OCI-LY3 (cell line): ENCODE measurements around the gene SF3B6.
A peak's percentile ranks its signal among the peaks of the same experiment; 100 is the strongest.
"Not testable (repeated sequence)": the region's sequence is repeated elsewhere in the genome, so short reads cannot be mapped to it uniquely, and the experiment has no call there.

Experiments used
- H2AFZ ChIP-seq: fragments of 200-600, 300-600 bp; shearing (Covaris generic); 2 replicates; pipeline ENCODE4 v1.6.0; 2014; ENCODE audit warnings: antibody characterized with exemption, low read depth, low read length
- H3K27ac ChIP-seq: fragments of 200-600, 300-600 bp; sonication (generic); 2 replicates; pipeline ENCODE4 v1.5.1; 2014; ENCODE audit warnings: mild to moderate bottlenecking, low read length, moderate library complexity, mixed read lengths
- H3K27me3 ChIP-seq: fragments of 200-600, 300-600 bp; sonication (generic); 2 replicates; pipeline ENCODE4 v1.6.1; 2014; ENCODE audit warnings: low read depth, low read length, mixed read lengths
- H3K36me3 ChIP-seq: fragments of 200-600, 300-600 bp; sonication (generic); replicated peaks from 2 replicates; pipeline ENCODE3; 2014; ENCODE audit warnings: low read depth, low read length, mixed read lengths
- H3K4me1 ChIP-seq: fragments of 300-600, 200-600 bp; sonication (generic); 2 replicates; pipeline ENCODE4 v1.6.1; 2014; ENCODE audit warnings: low read length, mixed read lengths
- H3K4me2 ChIP-seq: fragments of 200-600, 300-600 bp; sonication (generic); 2 replicates; pipeline ENCODE4 v1.6.1; 2014; ENCODE audit warnings: low read length, mixed read lengths
- H3K4me3 ChIP-seq: fragments of 300-600, 200-600 bp; sonication (generic); 2 replicates; pipeline ENCODE4 v1.5.1; 2014; ENCODE audit warnings: antibody characterized with exemption, mild to moderate bottlenecking, low read length, moderate library complexity
- H3K79me2 ChIP-seq: fragments of 300-600, 200-600 bp; shearing (Covaris generic); 2 replicates; pipeline ENCODE4 v1.6.1; 2014; ENCODE audit warnings: mild to moderate bottlenecking, low read length, mixed read lengths
- H3K9ac ChIP-seq: fragments of 300-600, 200-600 bp; shearing (Covaris generic); 2 replicates; pipeline ENCODE4 v1.6.0; 2014; ENCODE audit warnings: mild to moderate bottlenecking, low read length, moderate library complexity
- H3K9me3 ChIP-seq: fragments of 200-600, 300-600 bp; shearing (Covaris generic); 2 replicates; pipeline ENCODE4 v1.6.1; 2014; ENCODE audit warnings: low read length, mixed read lengths; ENCODE audit not compliant: insufficient read depth
- H4K20me1 ChIP-seq: fragments of 200-600, 300-600 bp; sonication (generic); 2 replicates; pipeline ENCODE4 v1.6.1; 2016; ENCODE audit warnings: low read length, mixed read lengths; ENCODE audit not compliant: insufficient read depth
- EZH2phosphoT487 ChIP-seq: fragments of 200-600 bp; shearing (Covaris generic); IDR thresholded peaks from 2 replicates; pipeline ENCODE4 v1.6.1; 2018; ENCODE audit warnings: antibody characterized with exemption, mixed run types, low read depth
- TF ChIP-seq, protein P1 (sequence below): fragments of 200-600, 300-600 bp; sonication (generic); IDR thresholded peaks from 2 replicates; pipeline ENCODE4 v1.5.1; 2014; ENCODE audit warnings: antibody characterized with exemption, low read length, low read depth

Gene SF3B6

DNA sequence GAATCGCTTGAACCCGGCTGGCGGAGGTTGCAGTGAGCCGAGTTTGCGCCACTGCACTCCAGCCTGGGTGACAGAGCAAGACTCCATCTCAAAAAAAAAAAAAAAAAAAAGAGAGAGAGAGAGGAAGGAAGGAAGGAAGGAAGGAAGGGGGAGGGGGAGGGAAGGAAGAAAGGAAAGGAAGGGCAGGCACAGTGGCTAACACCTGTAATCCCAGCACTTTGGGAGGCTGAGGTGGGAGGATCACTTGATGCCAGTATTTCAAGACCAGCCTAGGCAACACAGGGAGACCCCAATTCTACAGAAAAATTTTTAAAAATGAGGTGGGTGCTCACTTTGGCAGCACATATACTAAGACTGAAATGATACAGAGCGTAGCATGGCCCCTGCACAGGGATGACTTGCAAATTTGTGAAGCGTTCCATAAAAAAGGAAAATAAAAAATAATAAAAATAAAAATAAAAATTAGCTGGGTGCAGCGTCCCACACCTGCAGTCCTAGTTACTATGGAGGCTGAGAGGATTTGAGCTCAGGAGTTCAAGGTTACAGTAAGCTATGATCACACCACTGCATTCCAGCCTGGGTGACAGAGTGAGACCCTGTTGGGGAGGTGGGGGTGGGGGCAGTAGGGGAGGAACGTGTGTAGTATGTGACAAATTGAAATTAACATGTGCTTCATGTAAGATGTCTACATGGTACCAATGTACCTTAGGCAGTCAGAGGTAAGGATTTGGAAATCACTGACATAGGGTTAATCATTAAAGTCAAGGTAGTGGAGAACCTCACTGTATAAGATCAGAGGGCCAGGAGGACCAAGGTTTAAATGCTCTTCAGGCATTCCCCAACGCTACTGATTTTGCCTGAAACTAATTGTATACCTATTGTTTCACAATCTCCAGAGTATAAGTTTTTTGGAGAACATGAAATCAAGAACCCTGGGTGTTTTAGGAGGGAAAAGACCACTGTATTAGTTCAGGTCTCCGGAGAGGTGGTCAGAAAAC, 30.3 kb downstream of the SF3B6 start:
- TF ChIP-seq, protein P1, sequence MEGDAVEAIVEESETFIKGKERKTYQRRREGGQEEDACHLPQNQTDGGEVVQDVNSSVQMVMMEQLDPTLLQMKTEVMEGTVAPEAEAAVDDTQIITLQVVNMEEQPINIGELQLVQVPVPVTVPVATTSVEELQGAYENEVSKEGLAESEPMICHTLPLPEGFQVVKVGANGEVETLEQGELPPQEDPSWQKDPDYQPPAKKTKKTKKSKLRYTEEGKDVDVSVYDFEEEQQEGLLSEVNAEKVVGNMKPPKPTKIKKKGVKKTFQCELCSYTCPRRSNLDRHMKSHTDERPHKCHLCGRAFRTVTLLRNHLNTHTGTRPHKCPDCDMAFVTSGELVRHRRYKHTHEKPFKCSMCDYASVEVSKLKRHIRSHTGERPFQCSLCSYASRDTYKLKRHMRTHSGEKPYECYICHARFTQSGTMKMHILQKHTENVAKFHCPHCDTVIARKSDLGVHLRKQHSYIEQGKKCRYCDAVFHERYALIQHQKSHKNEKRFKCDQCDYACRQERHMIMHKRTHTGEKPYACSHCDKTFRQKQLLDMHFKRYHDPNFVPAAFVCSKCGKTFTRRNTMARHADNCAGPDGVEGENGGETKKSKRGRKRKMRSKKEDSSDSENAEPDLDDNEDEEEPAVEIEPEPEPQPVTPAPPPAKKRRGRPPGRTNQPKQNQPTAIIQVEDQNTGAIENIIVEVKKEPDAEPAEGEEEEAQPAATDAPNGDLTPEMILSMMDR = no peak
- TF ChIP-seq EZH2phosphoT487 = no peak
- Histone ChIP-seq H3K4me1 (peaks cover 16% of the 10 kb centered on the region), H3K9ac (peak overlapping the region; percentile 73; the same call in 1 of the 2 replicates), H3K4me3 (peak overlapping the region; percentile 88), H3K79me2 (peaks cover 20% of the 10 kb centered on the region), H3K27ac (no peak overlapping the region), H3K9me3 (no peaks in the 10 kb centered on the region), H2AFZ (no peak overlapping the region), H3K27me3 (0 out of 2 replicates have a peak, but pooled peaks cover 6% of the 10 kb centered on the region), H4K20me1 (no peaks in the 10 kb centered on the region), H3K36me3 (no peaks in the 10 kb centered on the region), H3K4me2 (peak overlapping the region; percentile 75)

- H4K20me1 ChIP-seq, H3K27ac ChIP-seq, H3K4me3 ChIP-seq, H3K27me3 ChIP-seq, H2AFZ ChIP-seq, H3K4me2 ChIP-seq, H3K9ac ChIP-seq, H3K9me3 ChIP-seq: not testable (repeated sequence)
- Histone ChIP-seq H3K36me3 (peaks cover 12% of the 10 kb centered on the region), H3K79me2 (peaks cover 20% of the 10 kb centered on the region), H3K4me1 (peaks cover 12% of the 10 kb centered on the region)
Measured at GRCh38 chr2:24043133-24043532, 33.0 kb downstream of the SF3B6 start.

- H3K4me3 ChIP-seq = no peak overlapping the region
- peaks cover 17% of the 10 kb centered on the region for H3K36me3 ChIP-seq
- no peaks in the 10 kb centered on the region for H3K27me3 ChIP-seq
- no peak overlapping the region for H3K9ac ChIP-seq
- H3K9me3 ChIP-seq = no peaks in the 10 kb centered on the region
- no peak overlapping the region for H2AFZ ChIP-seq
- H4K20me1 ChIP-seq = no peaks in the 10 kb centered on the region
- TF ChIP-seq, protein P1 = no peak
- no peak for TF ChIP-seq EZH2phosphoT487
- H3K4me2 ChIP-seq = no peak overlapping the region
- H3K27ac ChIP-seq = no peak overlapping the region
- H3K4me1 ChIP-seq = no peaks in the 10 kb centered on the region
- H3K79me2 ChIP-seq = peaks cover 13% of the 10 kb centered on the region
Measured at GRCh38 chr2:24040511-24040910, 35.6 kb downstream of the SF3B6 start.

GRCh38 chr2:24038786-24039499, 37.2 kb downstream of the SF3B6 start:
- Histone ChIP-seq H3K9ac (no peak overlapping the region), H3K79me2 (peaks cover 16% of the 10 kb centered on the region), H4K20me1 (no peaks in the 10 kb centered on the region), H3K4me2 (no peak overlapping the region), H3K27ac (no peak overlapping the region), H2AFZ (no peak overlapping the region), H3K27me3 (no peaks in the 10 kb centered on the region), H3K9me3 (no peaks in the 10 kb centered on the region), H3K4me1 (no peaks in the 10 kb centered on the region), H3K36me3 (peaks cover 17% of the 10 kb centered on the region), H3K4me3 (no peak overlapping the region)
- TF ChIP-seq, protein P1 = no peak
- no peak for TF ChIP-seq EZH2phosphoT487
